OCI-LY1 (cell line): ENCODE measurements around the gene PHACTR2.

Experiments
- EZH2 ChIP-seq: fragments of 200-600 bp; sonication (generic), shearing (Covaris generic); IDR thresholded peaks from 2 replicates; pipeline ENCODE4 v1.8.0; 2017; ENCODE audit warnings: borderline replicate concordance, mixed run types, mild to moderate bottlenecking, antibody characterized with exemption, low read length, moderate library complexity, mixed read lengths
- TF ChIP-seq, protein P1 (sequence below): fragments of 200-600 bp; sonication (generic), shearing (Covaris generic); IDR thresholded peaks from 2 replicates; pipeline ENCODE4 v1.5.1; 2017; ENCODE audit warnings: mild to moderate bottlenecking, antibody characterized with exemption, low read length, moderate library complexity, mixed read lengths

DNA sequence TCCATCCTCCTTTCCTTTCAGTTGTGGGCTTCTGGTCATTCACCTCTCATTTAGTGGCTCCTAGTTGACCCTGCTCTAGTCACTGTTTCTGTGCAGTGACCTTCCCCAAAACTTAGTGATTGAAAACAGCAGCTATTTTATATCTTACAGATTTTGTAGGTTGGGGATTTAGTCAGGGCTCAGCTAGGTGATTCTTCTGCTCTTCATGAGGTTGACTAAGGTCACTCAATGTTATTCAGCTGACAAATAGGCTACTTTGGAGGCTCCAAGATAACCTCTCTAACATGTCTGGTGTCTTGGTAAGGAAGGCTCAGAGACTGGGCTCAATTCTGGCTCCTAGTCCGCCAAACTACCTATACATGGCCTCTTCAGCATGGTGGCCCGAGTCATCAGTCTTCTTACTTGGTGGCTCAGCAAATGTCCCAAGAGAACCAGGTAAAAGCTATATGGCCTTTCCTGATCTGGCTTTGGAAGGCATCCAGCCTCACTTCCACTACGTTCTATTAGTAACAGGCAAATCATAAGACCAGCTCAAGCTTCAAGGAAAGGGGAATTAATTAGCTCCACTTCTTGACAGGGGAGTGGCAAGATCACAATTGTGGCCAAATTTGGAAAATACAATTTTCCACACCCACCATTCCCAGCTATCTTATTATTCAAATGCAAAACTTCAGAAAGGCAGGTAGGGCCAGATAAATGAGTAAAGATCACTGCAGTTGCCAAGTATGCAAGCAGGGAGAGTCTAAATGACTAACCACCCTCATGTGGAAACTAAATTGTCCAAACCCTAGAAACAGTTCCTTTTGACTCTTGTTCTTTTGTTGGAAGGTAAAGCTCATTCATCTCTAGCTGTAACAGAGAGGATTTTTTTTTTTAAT lies 114.9 kb downstream of the PHACTR2 start:
- TF ChIP-seq, protein P1, sequence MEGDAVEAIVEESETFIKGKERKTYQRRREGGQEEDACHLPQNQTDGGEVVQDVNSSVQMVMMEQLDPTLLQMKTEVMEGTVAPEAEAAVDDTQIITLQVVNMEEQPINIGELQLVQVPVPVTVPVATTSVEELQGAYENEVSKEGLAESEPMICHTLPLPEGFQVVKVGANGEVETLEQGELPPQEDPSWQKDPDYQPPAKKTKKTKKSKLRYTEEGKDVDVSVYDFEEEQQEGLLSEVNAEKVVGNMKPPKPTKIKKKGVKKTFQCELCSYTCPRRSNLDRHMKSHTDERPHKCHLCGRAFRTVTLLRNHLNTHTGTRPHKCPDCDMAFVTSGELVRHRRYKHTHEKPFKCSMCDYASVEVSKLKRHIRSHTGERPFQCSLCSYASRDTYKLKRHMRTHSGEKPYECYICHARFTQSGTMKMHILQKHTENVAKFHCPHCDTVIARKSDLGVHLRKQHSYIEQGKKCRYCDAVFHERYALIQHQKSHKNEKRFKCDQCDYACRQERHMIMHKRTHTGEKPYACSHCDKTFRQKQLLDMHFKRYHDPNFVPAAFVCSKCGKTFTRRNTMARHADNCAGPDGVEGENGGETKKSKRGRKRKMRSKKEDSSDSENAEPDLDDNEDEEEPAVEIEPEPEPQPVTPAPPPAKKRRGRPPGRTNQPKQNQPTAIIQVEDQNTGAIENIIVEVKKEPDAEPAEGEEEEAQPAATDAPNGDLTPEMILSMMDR = no peak
- no peak for TF ChIP-seq EZH2
